GM19372 (cell line): Measurements from ENCODE around the gene CCNL1.

Experiments
- ATAC-seq: cut with Tn5 transposase; IDR thresholded peaks from one replicate; pipeline ENCODE4 v1.9.1; 2021; ENCODE audit warnings: mild to moderate bottlenecking, low read depth, moderate library complexity; ENCODE audit not compliant: unreplicated experiment

CCNL1 gene

DNA sequence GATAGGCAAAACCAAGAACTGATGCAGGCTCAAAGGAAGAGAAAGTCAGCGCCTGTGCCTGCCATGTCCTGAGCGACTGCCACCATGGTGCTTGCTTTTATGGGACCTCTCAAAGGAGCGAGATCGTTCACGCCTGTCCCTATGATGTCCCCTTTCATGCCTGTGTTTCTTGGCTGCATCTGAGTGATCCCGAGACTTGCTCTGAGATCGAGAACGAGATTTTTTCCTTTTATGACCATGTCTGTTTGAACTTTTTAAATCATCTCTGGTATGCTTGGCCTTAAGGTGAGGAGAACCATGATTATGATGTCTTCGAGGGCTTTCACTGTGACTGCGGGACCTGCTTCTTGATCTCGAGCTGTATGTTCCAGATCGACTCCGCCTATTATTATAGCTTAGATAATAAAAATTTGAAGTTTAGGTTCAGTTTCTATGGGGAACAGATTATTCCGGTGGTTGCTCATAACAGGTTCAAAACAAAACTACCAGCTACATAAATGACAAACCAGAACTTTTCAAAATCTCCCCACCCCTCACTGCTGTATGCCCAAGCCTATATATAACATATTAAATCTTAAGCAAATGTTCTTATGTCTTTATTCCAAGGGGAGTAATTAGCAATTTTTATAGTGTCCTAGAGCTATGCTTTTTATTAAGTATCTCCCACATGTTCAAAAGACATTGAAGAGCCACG, 11.6 kb downstream of the CCNL1 start:
- ATAC-seq: no peak

GRCh38 chr3:157147099-157147803, 12.7 kb downstream of the CCNL1 start:
- ATAC-seq: no peak

DNA sequence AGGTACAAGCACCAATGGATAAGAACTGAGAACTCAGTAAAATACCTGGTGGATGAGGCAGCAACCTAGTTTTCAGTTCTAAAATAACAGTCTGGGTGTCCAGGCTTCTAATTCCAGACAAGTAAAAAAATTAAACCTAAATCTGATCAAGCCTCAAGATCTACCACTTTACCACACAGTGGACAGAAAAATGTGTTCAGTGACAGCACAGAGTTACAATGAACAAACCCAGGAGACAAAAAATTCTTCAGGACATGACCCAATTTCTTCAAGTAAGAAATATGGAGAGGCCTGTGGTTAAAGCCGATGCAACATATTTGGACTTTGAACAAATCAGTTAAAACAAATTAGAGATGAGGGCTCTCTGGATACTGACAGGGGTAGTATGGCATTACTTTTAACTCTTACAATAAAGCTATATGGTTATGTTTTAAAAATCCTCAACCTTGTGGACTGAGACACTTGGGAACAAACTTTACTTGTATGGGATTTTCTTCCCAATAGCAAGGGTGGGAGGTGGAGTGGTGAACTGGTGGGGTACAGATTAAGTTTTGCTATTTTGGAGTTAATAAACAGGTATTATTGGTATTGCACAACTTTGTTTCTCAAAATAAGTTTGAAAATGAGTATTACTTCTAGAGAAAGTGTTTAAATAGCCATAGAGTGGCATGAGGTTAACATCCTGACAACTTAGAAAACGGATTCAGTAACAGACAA, 14.2 kb downstream of the CCNL1 start:
- no peak for ATAC-seq

GRCh38 chr3:157142315-157142714, 17.6 kb downstream of the CCNL1 start:
- ATAC-seq: no peak

- no peak for ATAC-seq
Observed at GRCh38 chr3:157139938-157140534, 19.9 kb downstream of the CCNL1 start.

DNA sequence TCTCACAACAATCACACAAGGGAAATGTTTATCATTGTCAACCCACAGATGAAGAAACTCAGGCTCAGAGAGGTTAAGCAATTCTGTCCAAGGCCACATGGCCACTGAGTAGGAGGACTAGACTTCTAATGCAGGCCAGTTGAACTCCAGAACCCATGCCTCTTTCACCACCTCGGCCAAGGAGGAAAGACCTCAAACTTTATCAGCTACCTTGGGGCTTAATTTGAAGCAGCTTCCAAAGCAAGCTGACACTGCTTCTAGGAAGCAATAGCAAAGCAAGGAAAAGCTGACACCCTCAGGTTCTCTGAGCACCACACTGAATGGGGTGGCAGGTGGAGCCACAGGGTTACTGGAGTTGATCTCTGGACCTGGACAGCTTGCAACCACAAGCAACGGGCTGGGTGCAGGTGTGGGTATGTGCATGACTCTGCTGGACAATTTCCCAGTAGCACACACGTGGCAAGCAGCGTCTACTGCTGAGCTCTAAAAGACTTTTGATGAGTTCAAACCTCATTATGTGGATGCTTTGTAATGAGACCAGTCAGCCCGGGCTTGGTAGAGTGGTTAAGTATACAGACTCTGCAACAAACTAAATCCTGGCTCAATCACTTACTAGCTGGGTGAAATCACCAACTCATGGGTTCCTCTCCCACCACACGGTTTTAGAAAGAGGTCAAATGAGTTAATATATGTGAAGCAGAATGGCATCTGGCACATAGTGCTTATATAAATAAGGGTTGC, 23.1 kb downstream of the CCNL1 start:
- peak; percentile 4 for ATAC-seq

DNA sequence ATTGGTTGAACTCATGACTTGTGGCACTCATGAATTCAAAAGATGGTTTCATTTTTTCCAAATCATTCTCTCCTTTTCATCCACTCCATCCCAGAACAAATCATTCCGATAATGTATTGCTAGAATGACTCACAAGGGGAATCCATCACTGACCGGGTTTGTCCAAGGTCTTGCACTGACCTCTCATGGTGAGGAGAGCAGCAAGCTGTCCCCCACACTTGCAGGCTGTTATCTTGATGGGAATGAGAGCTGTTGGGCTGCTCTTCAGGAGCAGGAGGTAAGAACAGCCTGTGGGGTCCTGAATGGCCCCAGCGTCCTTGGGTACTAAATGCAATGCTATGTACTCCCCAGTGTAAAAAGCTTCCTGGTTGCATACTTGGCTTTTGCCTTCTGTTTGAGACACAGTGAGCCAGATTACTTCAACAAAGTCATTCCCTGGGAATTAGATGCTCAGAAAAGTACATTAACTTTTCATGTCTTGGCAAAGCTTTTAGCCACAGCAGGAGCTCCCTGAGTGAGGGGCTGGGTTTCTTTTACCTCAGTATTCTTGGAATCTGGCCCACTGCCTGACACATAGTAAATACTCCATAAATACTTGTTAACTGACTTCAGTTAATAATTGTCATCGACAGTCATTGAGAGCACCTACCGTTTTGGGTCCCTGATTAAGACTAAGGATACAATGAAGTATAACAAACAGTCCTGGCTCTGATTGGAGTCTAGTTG, 24.1 kb downstream of the CCNL1 start:
- no peak for ATAC-seq

GRCh38 chr3:157134620-157135191, 25.2 kb downstream of the CCNL1 start:
- ATAC-seq: peak; percentile 51

- ATAC-seq: no peak
Observed at GRCh38 chr3:157133434-157134320, 26.3 kb downstream of the CCNL1 start.

GRCh38 chr3:157132936-157133335, 27.0 kb downstream of the CCNL1 start:
- no peak for ATAC-seq

- no peak for ATAC-seq
Observed at GRCh38 chr3:157132341-157132740, 27.6 kb downstream of the CCNL1 start.

DNA sequence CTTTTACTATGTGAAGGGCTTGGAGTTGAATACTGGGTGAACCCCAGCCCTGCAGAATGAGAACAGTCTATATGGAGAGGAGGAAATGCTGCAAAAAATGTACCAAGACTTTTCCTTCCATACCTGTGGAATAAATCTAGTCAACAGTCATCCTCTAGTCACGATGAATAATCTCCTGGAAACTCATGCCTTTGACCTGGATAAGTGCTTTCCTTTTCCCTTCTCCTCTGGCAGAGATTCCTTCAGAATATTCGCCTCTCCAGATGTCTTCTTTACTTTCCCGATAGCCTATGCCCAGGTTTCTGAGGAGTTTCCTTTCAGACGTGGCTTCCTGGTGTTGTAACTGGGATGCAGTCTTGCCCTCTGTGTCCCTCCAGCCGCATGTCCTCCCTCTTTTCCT, 28.1 kb downstream of the CCNL1 start:
- no peak for ATAC-seq

- no peak for ATAC-seq
Observed at GRCh38 chr3:157130467-157131251, 29.3 kb downstream of the CCNL1 start.

DNA sequence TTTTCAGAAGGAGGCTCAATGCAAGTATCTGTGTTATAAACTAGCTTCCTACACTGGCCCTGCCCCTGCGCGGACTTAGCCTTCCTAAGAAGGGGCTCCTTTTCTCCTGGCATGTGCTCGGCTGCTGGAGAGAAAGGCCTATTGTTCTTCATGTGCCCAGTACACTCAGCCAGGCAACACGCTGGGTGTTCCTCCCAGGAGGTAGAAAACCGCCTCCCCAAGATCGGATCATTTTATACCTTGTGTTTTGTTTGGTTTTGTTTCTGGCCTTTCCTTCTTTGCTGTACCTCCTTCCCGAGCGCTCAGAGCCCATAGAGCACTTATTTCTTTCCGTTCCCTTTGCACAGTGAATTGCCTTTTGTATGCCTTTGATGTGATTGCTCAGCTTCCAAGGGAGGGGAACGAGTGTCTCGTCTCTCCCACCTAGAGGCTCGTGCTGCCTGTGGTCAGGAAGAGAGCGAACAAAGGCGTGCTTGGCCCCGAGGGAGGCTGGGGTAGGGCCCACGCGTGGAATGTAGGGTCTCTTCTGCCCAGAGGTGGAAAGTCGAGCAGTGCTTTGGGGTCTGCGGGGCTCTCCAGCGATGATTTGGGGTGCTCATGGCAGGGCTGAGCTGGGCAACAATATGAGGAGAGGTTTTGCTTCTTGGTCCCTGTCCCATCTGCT, 30.0 kb downstream of the CCNL1 start:
- ATAC-seq: no peak

- ATAC-seq: no peak
Observed at GRCh38 chr3:157128771-157129681, 30.9 kb downstream of the CCNL1 start.
